GM20431 (cell line): Measurements from ENCODE around the gene FBXL7.

Experiments
- in situ Hi-C: fragments of 300-500 bp; cut with MseI, MboI; formaldehyde crosslinking; loops from one replicate; pipeline ENCODE4 v1.15.0; 2020; ENCODE audit warnings: low sequenced_read_pairs; ENCODE audit not compliant: unreplicated experiment

Gene FBXL7

DNA sequence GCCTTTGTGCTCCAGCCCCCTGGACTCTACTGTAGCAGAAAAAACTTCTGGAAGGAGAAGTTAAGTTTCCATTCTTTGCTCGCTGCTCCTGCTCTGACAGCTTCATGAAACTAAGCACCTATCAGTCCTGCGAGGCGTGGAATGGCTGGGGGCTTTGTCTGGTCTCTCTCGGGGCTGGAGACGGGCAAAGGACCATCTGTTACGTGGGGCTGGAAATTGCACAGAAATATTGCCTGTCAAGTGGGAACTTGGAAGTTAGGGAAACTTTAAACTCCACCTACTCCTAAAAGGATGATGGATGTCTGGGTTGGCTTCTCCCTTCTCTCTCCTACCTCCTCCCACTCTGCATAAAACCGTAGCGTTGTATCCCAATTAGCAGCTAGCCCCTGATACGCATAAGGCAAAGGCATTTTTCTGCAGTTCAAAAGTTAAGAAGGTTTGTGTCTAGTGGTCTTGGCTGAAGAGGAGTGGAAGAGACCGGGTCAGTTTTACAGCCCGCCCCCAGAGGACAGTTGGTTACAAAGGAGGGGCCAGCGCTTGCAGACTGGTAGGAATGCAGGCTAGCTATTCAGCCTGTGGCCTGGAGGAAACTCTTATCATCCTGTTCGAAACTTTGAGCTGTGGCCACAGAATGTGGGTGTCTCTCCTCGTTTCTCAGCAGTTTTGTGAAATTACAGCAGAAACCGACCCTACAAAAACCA, 1.3 kb downstream of the FBXL7 start:
- in situ Hi-C loops, result no loop called here

DNA sequence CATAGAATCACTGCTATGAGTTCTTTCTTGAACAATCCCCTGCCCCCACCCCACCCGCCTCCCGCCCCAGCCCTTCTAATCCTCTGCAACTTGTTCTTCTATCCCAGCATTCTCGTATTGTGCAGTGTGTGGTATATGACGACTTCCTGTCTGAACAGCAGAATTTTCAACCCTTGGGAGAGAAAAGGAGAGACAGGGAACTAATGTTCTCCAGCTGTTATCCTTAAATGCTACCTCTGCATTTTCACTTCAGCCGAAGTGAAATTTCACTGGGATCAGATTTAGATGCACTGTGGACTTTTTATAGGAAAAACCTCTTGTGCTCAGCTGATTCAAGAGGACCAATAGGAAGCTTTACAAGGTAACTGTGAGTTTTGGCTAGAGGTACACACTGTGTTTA, 2.2 kb downstream of the FBXL7 start:
- in situ Hi-C loops, result no loop called here

DNA sequence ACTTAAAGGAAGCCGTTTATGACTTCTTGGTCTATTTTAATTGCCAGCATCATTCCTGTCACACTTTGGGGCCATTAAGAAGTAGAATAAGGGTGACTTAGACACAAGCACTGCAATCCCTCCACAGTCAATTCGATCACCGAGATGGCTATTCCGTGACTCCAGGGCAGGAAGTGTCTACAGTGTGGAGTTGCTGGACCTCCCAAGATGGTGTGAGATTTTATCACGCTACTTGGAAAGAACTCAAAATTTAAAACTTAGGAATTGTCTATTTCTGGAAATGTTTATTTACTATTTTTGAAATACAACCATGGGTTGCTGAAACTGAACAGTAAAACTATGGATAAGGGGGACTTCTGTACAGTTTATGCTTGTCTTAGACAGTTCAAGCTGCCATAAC, 6.2 kb downstream of the FBXL7 start:
- in situ Hi-C loops, result no loop called here

DNA sequence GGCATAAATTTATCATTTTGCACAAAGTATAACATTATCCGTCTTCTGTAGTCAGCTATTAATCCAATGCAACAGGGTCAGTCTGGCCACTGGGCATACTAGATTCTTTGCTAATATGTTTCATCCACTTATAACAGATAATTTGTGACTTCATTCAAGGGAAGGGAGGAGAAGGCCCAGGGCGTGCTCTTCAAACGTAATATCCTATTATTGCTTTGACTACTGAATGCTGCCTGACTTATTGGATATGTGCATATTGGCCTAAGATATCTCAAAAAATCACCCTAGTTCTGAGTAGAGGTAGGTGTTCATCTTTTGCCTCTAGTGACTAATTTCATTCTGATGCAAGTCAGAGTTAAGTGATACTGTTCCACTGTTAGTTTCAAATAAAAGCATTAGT, 6.9 kb downstream of the FBXL7 start:
- in situ Hi-C loops, result no loop called here

DNA sequence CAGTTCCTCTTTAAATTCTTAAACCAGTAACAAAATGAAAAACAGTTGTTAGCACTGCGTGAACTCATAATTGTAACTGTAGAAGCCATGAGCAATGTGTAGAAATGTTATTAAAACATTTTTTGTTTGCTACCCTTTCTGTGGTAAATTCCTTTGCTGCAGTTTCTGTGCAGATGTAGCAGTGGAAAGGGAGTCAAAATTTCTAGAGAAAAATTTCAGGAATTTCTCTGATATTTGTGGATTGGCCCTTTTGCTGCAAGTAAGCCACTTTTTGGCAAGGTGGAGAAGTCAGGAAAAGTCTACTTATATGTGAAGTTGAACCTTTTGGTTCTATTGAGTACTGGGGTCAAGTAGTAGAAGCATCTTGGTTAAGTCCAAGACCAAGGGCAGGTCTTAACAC, 10.1 kb downstream of the FBXL7 start:
- in situ Hi-C loops, result no loop called here

DNA sequence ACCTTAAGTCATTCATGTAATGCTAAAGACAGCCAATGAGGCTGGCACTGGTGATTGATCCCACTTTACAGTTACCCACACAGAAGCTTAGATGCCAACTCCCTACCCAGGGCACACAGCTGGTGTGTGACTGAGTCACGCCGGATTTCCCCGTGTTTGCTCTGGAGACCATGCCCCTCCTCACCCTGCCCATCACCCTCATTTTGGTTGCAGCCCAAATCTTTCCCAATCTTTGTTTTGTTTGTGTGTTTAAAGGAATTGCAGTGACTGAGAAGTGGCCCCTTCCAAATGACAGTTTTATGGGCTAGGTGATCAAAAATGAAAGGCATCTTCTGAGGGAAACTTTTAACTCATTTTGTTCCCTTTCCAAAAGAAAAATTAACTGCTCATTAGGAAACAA, 10.9 kb downstream of the FBXL7 start:
- in situ Hi-C loops, result no loop called here

DNA sequence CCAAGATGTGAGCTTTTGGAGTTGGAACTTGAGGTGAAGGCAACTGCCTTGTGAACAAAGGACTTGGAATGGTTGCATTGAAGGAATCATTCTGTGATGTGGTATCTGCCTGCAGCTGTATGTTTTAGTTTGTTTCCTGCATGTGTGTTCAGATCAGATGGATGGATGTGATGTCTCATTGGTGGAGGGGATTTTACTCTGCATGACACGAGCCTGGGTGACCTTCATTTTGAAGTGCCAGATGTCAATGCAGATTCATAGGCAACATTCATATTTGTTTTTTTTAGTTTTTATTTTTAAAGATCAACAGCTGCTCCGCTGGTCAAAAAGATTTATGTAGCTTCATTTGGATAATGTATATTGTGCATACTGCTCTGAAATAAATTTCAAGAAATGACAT, 13.5 kb downstream of the FBXL7 start:
- in situ Hi-C loops, result no loop called here

DNA sequence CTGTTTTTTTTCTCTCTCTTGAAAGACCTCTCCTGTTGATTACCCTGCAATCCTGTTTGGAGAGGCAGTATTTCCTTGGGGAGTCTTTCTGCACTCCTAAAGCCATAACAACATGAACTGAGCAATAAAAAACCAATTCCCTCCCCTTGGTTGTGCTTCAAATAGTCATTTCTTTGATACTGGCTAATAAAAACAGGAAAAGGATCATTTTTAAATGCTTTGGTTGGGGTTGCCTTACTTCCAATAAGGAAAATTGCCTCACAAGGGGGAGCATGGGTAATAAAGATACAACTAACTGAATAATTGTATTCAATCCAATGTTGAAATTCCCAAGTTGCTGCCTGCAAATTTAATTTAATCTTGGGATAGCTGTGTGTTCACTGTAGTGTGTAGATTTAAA, 13.9 kb downstream of the FBXL7 start:
- in situ Hi-C loops, result no loop called here

DNA sequence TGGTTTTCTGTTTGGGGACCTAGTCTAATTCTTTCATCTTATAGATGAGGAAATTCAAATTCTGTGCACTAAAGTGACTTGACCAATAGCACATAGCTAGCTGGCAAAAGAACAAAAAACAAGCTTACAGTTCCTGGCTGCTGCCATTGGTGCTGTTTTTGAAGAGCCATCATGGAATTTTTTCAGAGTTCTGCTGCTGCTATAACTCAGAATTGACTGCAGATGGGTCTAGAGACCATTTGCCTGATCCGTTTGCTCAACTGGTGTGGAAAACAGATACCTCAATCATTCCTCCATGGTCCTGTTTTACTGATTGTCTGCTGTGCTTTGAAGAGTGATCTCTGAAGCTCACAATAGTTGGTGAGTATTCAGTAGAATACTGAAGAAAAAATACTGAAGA, 15.2 kb downstream of the FBXL7 start:
- in situ Hi-C loops, result no loop called here

DNA sequence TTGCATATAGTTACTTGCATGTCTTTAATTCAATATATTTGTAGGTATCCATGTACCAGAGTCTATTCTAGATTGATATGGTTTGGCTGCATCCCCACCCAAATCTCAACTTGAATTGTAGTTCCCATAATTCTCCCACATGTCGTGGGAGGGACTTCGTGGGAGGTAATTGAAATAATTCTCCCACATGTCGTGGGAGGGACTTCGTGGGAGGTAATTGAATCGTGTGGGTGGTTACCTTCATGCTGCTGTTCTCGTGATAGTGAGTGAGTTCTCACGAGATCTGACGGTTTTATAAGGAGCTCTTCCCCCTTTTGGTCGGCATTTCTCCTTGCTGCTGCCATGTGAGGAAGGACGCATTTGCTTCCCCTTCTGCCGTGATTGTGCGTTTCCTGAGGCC, 16.5 kb downstream of the FBXL7 start:
- in situ Hi-C loops, result no loop called here

DNA sequence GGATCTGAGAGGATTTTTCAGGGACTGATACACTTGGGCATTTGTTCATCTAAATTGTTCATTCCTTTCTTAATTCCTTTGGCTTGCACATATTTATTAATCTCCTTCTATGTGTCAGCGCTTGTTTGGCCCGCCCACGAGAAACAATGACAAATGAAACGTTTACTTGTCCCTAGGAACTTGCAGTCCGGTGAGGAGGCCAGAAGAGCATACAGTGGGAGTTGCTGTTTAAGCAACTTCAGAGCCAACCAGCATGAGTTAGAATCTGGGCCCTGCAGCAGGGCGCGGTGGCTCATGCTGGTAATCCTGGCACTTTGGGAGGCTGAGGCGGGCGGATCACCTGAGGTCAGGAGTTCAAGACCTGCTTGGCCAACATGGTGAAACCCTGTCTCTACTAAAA, 18.8 kb downstream of the FBXL7 start:
- in situ Hi-C loops, result no loop called here

DNA sequence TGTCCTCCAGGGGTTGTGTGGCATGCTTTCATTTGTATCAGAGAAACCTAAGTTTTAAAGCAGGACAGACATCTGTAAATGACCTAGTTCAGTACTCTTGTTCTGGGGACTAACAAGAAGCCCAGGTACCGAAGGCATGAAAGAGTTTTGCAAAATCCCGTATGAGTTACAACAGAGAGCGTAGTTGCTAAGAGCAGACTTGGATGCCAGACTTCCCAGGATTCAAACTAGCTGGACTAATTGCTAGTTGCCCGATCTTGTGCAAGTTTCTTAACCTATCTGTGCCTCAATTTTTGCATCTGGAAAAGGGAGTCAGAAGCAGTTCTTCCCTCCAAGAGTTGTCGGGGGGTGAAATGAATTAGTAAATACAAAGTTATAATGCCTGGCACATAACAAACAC, 20.9 kb downstream of the FBXL7 start:
- in situ Hi-C loops, result no loop called here

DNA sequence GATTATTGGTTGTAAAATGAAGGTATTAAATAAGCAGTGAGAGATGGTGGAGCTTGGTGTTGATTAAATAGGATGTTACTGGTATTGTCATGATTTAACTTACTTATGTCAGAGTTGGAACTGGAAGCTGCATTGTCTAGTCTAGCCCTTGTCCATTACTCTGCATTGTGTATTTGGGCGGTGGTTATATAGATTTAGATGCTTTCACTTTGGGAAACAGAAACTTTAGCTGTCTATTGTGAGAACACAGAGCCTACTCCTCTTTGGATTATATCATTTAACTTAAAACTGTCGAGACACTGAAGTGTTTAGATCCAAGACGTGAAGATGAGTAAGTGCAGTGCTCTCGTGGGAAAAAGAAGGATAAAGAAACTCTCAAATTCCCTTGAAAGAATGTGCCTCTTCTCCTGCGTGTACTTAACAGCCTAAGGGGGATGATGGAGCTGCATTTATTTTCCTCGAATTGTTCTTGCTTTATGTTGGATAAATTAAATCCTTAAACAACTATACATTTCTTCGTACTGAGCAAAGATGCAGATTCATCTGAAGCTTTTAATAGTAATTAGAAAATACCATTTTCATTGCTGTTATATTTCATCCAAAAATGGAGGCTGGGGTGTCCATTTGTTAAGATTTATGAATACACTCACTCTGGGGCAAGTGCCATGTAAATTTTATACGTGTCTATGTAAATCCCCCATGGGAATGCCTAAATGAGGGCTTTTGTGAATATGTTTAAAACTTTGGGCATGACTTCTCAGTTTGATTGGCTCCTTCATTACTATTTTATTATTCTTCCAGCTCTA, 21.6 kb downstream of the FBXL7 start:
- in situ Hi-C loops, result no loop called here

DNA sequence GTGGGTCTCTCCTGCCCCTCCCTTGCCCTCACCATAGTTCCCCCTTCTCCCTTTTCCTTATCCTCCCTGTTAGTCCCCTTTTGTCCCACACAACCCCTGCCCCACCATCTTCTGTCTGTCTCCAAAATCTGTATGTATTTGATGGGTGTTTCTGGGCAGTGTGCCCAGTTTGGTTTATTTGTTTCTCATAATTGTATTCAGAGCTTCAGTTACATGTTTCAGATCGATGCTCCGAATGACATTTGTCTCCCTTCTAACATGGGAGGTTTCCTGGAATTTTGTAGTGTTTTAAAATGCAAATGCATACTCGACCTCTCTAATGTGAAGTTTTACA, 22.2 kb downstream of the FBXL7 start:
- in situ Hi-C loops, result no loop called here

DNA sequence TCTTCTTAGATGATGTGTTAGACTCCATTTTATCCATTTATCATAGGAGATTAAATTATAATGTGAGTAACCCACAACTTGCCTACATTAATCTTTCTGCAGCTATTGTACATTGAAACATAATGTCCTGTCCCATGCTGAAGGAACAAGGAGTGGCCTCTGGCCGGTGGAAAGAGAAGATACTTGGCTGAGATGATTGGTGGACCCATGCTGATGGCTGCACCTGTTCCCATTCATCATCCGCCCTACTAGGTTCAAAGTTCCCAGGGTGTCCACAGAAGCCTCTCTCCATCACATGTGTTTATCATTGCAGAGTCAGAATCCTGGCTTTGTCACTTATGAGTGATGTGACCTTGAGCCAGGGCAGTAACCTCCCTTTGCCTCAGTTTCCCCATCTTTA, 24.7 kb downstream of the FBXL7 start:
- in situ Hi-C loops, result no loop called here

DNA sequence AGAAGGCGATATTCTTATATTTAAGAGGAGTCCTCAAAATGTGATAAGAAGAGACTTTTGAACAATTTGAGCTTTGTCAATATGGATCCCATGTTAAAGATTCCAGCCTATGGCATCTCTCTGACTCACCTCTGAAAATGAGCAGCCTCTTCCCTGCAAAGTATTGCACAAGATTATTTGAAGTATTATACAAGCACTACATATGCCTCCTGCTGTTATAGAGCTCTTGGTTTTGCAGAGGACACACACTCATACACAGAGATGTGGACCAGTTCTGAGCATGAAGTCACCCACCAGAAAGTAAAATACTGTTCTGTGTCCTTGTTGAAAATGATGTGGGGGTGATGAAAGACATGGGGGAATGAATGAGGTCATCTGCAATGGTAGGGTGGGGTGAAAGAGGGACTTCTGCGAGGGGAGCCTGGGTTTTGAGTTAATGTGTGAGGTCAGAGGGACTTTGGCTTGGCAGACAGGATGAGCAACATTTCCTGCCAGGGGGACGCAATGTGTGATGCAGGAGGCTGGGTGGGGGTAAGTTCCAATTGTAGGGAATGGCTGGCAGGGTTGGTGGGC, 25.8 kb downstream of the FBXL7 start:
- in situ Hi-C loops, result no loop called here

DNA sequence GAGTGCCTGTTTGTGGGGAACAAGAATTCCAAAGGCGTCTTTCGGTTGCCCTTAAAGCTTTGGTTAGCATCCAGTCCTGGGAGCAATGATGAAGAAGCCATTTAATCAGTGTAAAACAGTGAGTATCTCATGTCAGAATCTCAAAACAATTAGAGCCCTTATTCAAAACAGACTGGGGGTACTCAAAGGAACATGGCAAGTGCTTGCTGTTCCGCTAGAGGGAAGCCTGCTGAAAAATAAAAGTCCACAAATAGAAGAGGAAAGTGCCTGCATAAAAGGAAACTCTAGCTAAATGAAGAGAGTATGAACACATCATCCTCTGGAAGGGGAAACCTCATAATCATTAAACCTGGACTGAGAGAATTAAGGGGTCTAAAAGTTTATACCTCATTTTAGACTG, 26.4 kb downstream of the FBXL7 start:
- in situ Hi-C loops, result no loop called here

DNA sequence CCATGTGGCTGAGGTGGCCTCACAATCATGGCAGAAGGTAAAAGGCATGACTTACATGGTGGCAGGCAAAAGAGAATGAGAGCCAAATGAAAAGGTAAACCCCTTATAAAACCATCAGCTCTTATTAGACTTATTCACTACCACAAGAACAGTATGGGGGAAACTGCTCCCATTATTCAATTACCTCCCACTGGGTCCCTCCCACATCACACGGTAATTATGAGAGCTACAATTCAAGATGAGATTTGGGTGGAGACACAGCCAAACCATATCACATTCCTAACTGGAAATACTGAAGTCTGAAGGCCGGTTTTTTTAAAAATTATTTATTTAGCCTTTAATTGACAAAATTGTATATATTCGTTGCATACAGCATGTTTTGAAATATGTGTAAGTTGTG, 28.5 kb downstream of the FBXL7 start:
- in situ Hi-C loops, result no loop called here

DNA sequence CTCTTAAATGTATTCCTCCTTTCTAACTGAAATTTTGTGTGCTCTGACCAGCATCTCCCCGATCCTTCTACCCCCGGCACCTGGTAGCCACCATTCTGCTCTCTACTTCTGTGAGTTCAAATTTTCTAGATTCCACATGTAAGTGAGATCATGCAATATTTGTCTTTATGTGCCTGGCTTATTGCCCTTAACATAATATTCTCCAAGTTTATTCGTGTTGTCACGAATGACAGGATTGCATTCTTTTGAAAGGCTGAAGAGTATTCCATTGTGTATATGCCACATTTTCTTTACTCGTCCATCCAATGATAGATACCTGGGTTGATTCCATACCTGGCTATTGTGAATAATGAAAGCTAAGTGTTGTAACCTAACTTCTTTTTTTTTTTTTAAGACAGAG, 29.0 kb downstream of the FBXL7 start:
- in situ Hi-C loops, result no loop called here

DNA sequence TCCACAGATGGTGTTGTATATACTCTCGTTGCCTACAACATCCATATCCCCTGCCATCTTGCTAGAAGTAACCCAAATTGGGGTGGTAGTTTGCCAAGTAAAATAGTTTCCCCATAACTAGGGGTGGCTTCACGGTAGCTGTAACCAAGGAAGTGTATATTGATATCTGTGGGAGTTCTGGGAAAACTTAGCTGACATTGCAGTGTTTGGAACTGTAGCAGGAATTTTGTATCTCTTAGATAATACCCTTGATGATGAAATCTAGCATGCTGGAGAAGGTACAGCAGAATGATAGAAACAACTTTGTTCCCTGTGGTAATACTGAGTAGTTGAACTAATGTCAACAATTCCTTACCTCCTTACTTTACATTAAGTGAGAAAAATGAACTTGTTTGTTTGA, 29.8 kb downstream of the FBXL7 start:
- in situ Hi-C loops, result no loop called here

DNA sequence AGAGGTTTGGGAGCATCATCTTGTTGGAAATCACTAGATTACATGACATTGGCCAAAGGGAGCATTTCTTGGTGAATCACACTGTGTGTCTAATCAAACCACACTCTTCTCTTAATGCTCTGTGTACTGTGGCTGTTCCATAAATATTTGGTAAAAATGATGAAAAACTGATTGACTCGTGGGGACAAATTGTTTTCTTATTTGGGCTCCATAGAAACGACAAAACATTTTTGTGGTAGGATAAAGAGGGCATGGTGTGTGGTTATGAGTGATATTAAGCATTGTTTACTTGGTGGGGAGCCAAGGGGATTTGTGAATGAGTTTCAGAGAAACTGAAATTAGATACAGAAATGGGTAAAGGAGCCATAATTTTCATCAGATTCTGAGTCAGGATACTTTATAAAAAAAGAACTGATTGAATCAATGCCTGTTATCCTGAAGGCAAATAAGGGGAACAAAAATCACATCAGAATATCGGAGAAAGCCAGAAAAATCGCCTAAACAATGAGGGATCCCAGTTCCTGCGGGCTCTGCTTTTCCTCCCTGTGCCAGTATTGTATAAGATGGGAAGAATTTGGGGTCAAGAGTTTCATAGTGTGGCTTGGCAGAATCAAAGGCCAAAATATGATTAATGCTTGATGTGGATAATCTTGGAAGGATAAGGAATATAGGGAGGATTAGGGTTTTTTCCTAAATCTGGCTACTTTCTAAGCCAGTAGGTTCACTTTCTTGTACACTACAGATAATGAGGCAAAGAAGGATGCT, 33.3 kb downstream of the FBXL7 start:
- in situ Hi-C loops, result no loop called here
